A549 treated with AZD9567 at 1 μM for 4 hours (cell line): ENCODE measurements around the gene KDM5D. TPM values are rescaled to one million over a fixed set of nuclear protein-coding genes. Genes with fewer than 3 reads are reported as not detected.

Experiments used
- total RNA-seq: library from RNA; stranded (reverse); fragments of 200-300 nt; extraction: Qiagen RNA extraction; gene quantifications from 5 replicates; pipeline ENCODE4 v1.2.3, GENCODE V29; 2022; ENCODE audit not compliant: insufficient read depth

KDM5D gene
- 6.4 to 7.4 TPM (median 6.9 TPM) in 5 replicates for total RNA-seq

GRCh38 chrY:19744381-19745378 is at the start of gene KDM5D:
TSS of gene KDM5D (minus strand) at chrY:19744726. CDS start at chrY:19744534, 192 bp downstream.

